Endothelial cell of umbilical vein (primary cell): ENCODE data around the gene KAZN. TPM values are rescaled to one million over a fixed set of nuclear protein-coding genes. Genes with fewer than 3 reads are reported as not detected.

Source experiments
- BruUV-seq: library from RNA; stranded (reverse); fragments of 400-500 nt; replicated peaks from 2 replicates; lab custom pipeline; 2021; lab: Mats Ljungman, UMichigan
- CTCF ChIA-PET: fragments of 300-600, 350-600 bp; sonication (Branson Sonifier 250); formaldehyde crosslinking; loops from one replicate; lab custom pipeline; 2021; ENCODE audit warnings: antibody characterized with exemption, inconsistent platforms; lab: Charles Lee
- POLR2A ChIA-PET: fragments of 300-600, 350-600 bp; sonication (Branson Sonifier 250); formaldehyde crosslinking; loops from one replicate; lab custom pipeline; 2021; ENCODE audit warnings: antibody characterized with exemption, inconsistent platforms; lab: Charles Lee
- DNase-seq: peaks from one replicate; pipeline ENCODE4 v3.0.0-alpha.2; 2011; ENCODE audit warnings: low read depth, low spot score
- FAIRE-seq: peaks from 2 replicates; lab custom pipeline; 2011; peaks lifted over from hg19 to GRCh38; lab: Jason Lieb, UNC
- H2AFZ ChIP-seq: 2 replicates; pipeline ENCODE4 v1.6.0; 2012; ENCODE audit warnings: low read depth, low read length, control low read depth, inconsistent platforms
- H3K27ac ChIP-seq: 2 replicates; pipeline ENCODE4 v1.5.1; 2011; ENCODE audit warnings: low read depth, mild to moderate bottlenecking, control low read depth, low read length, moderate library complexity; ENCODE audit not compliant: insufficient read depth
- H3K27me3 ChIP-seq, 2 experiments: 2 replicates each; pipeline versions ENCODE4 v1.6.0 to v1.6.1; 2011; ENCODE audit warnings: low read length in 2 of 2, mixed read lengths in 1 of 2; ENCODE audit not compliant: control insufficient read depth in 2 of 2, insufficient read depth in 2 of 2
- H3K36me3 ChIP-seq, 2 experiments: 2 replicates in 1 of 2; 3 replicates in 1 of 2; pipeline ENCODE4 v1.5.1; 2011; ENCODE audit warnings: low read length in 2 of 2, mild to moderate bottlenecking in 1 of 2, moderate library complexity in 1 of 2; ENCODE audit not compliant: control insufficient read depth in 2 of 2, insufficient read depth in 2 of 2; ENCODE audit errors: extremely low read depth in 1 of 2
- H3K4me1 ChIP-seq: 3 replicates; pipeline ENCODE4 v1.5.1; 2011; ENCODE audit warnings: mild to moderate bottlenecking, low read length; ENCODE audit not compliant: control insufficient read depth, insufficient read depth; ENCODE audit errors: extremely low read depth
- H3K4me2 ChIP-seq: 2 replicates; pipeline ENCODE4 v1.6.1; 2011; ENCODE audit warnings: low read length, control low read depth, mixed read lengths; ENCODE audit not compliant: insufficient read depth
- H3K4me3 ChIP-seq, 3 experiments: fragments of 200-600 bp in 1 of 3; sonication (generic), shearing (Covaris generic) in 1 of 3; replicated peaks in 1 of 3; 2 replicates each; pipeline ENCODE4 v1.5.1; 2011 to 2016; ENCODE audit warnings: control low read depth in 3 of 3, low read length in 3 of 3, mild to moderate bottlenecking in 2 of 3, inconsistent platforms in 1 of 3, low read depth in 1 of 3, moderate library complexity in 1 of 3; ENCODE audit not compliant: insufficient read depth in 1 of 3
- H3K79me2 ChIP-seq: 2 replicates; pipeline ENCODE4 v1.6.0; 2012; ENCODE audit warnings: low read length, inconsistent platforms; ENCODE audit not compliant: control insufficient read depth, insufficient read depth
- H3K9ac ChIP-seq: replicated peaks from 2 replicates; pipeline ENCODE3; 2011; ENCODE audit warnings: low read length, control low read depth; ENCODE audit not compliant: insufficient read depth; ENCODE audit errors: extremely low read depth
- H3K9me1 ChIP-seq: replicated peaks from 3 replicates; pipeline ENCODE4 v1.6.0; 2011; ENCODE audit warnings: mild to moderate bottlenecking, low read length; ENCODE audit not compliant: control insufficient read depth, insufficient read depth; ENCODE audit errors: extremely low read depth
- H3K9me3 ChIP-seq: replicated peaks from 2 replicates; pipeline ENCODE4 v1.5.1; 2012; ENCODE audit warnings: low read length, inconsistent platforms; ENCODE audit not compliant: control insufficient read depth, insufficient read depth
- H4K20me1 ChIP-seq: replicated peaks from 2 replicates; pipeline ENCODE3; 2011; ENCODE audit warnings: mild to moderate bottlenecking, low read length; ENCODE audit not compliant: control insufficient read depth, insufficient read depth; ENCODE audit errors: extremely low read depth
- EZH2 ChIP-seq: IDR thresholded peaks from 2 replicates; pipeline ENCODE4 v1.6.1; 2012; ENCODE audit warnings: borderline replicate concordance, low read depth, mild to moderate bottlenecking, moderate library complexity, low read length, inconsistent platforms; ENCODE audit not compliant: severe bottlenecking
- FOS ChIP-seq: IDR thresholded peaks from 2 replicates; pipeline ENCODE4 v1.6.1; 2011; ENCODE audit warnings: mild to moderate bottlenecking, low read length, moderate library complexity, borderline replicate concordance; ENCODE audit not compliant: insufficient read depth
- GATA2 ChIP-seq: IDR thresholded peaks from 2 replicates; pipeline ENCODE4 v1.7.0; 2011; ENCODE audit warnings: low read depth, mild to moderate bottlenecking, moderate library complexity, mixed read lengths, low read length; ENCODE audit not compliant: insufficient read length, insufficient read depth
- JUN ChIP-seq: IDR thresholded peaks from 2 replicates; pipeline ENCODE4 v1.6.1; 2011; ENCODE audit warnings: borderline replicate concordance, low read depth; ENCODE audit not compliant: insufficient read length, insufficient read depth
- MYC ChIP-seq: IDR thresholded peaks from one replicate; pipeline ENCODE4 v1.6.1; 2011; ENCODE audit warnings: mild to moderate bottlenecking, low read depth, low read length
- POLR2A ChIP-seq: IDR thresholded peaks from 2 replicates; pipeline ENCODE4 v1.6.1; 2012; ENCODE audit warnings: low read depth, mild to moderate bottlenecking, control low read depth, low read length
- POLR2AphosphoS5 ChIP-seq: IDR thresholded peaks from 2 replicates; pipeline ENCODE4 v1.6.1; 2012; ENCODE audit warnings: low read depth, mild to moderate bottlenecking, control low read depth, low read length, moderate library complexity; ENCODE audit not compliant: insufficient read depth
- dilution Hi-C: fragments of 300-500 bp; cut with MboI; formaldehyde crosslinking; loops from one replicate; pipeline ENCODE4 v1.15.0; 2019; ENCODE audit warnings: low sequenced_read_pairs; ENCODE audit not compliant: extremely low pct_ligation_motif_present
- intact Hi-C: fragments of 100-400 bp; cut with micrococcal nuclease; formaldehyde crosslinking; loops from one replicate; pipeline ENCODE4 v1.10.0; 2022
- polyA plus RNA-seq, 4 experiments: library from polyadenylated mRNA; depleted of rRNA in 3 of 4; stranded (reverse) in 3 of 4; unstranded in 1 of 4; fragments of >200 nt; gene quantifications; 2 replicates each; pipeline versions ENCODE4 v1.2.1 to v1.2.3, GENCODE V29; 2011 to 2012; ENCODE audit warnings: missing spikeins in 1 of 4
- total RNA-seq: library from RNA; stranded (reverse); gene quantifications from 2 replicates; pipeline ENCODE4 v1.2.3, GENCODE V29; 2021
- TF ChIP-seq, protein P1 (sequence below), 2 donors: IDR thresholded peaks; 1 replicate in 1 of 2; 2 replicates in 1 of 2; pipeline ENCODE4 v1.5.1; 2011; ENCODE audit warnings: low read length in 2 of 2, mild to moderate bottlenecking in 2 of 2, moderate library complexity in 2 of 2, control low read depth in 1 of 2, inconsistent platforms in 1 of 2, low read depth in 1 of 2; ENCODE audit not compliant: insufficient read depth in 1 of 2; ENCODE audit errors: extremely low read depth in 1 of 2
- TF ChIP-seq, protein P2 (sequence below): IDR thresholded peaks from 2 replicates; pipeline ENCODE4 v1.6.1; 2011; ENCODE audit not compliant: insufficient read depth, insufficient read length

The KAZN gene
- total and polyA plus RNA-seq, 2 donors (not counting 3 experiments of a cell fraction or from before 2014, with no cell fraction given) = 1.6 to 5.8 TPM

DNA sequence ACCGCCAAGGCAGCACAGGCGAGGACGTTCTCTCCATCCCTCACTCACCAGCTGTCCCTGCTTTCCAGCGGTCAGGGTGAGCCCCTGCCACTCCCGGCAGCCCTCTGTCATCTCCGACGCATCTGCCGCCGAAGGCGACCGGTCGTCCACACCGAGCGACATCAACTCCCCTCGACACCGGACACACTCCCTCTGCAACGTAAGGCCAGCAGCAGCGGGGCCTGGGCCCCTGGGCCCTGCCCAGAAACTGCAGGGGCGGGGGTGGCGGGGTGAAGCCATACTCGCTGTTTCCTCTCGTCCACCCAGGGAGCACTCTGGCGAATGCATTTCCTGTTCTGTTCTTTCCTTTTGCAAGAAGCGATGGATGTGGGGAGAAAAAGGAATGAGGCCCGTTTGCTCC is 461.6 kb downstream of the KAZN start:
- intact Hi-C loops = no loop called here
- FAIRE-seq (no peak), DNase-seq (no peak)
- no peaks in the 10 kb centered on the region for H4K20me1 ChIP-seq
- ChIA-PET CTCF (no interaction called here), POLR2A (no interaction called here)
- H3K9ac ChIP-seq = no peak overlapping the region
- no peak overlapping the region for H3K4me3 ChIP-seq
- BruUV-seq = no TSS peak
- dilution Hi-C loops = no loop called here
- no peak overlapping the region for H3K27ac ChIP-seq
- no peaks in the 10 kb centered on the region for H3K9me3 ChIP-seq
- no peaks in the 10 kb centered on the region for H3K27me3 ChIP-seq
- no peaks in the 10 kb centered on the region for H3K4me1 ChIP-seq
- H3K9me1 ChIP-seq = no peaks in the 10 kb centered on the region
- no peaks in the 10 kb centered on the region for H3K36me3 ChIP-seq
- TF ChIP-seq, protein P1, sequence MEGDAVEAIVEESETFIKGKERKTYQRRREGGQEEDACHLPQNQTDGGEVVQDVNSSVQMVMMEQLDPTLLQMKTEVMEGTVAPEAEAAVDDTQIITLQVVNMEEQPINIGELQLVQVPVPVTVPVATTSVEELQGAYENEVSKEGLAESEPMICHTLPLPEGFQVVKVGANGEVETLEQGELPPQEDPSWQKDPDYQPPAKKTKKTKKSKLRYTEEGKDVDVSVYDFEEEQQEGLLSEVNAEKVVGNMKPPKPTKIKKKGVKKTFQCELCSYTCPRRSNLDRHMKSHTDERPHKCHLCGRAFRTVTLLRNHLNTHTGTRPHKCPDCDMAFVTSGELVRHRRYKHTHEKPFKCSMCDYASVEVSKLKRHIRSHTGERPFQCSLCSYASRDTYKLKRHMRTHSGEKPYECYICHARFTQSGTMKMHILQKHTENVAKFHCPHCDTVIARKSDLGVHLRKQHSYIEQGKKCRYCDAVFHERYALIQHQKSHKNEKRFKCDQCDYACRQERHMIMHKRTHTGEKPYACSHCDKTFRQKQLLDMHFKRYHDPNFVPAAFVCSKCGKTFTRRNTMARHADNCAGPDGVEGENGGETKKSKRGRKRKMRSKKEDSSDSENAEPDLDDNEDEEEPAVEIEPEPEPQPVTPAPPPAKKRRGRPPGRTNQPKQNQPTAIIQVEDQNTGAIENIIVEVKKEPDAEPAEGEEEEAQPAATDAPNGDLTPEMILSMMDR (IDR thresholded peaks at IDR 0.05; ENCODE audit: extremely low read depth in 1 of 2, insufficient read depth in 1 of 2, low read depth in 1 of 2, low read length in 2 of 2) = no peak
- TF ChIP-seq FOS (no peak), JUN (no peak), POLR2AphosphoS5 (no peak), MYC (no peak), POLR2A (no peak), GATA2 (no peak), EZH2 (no peak)
- TF ChIP-seq, protein P2, sequence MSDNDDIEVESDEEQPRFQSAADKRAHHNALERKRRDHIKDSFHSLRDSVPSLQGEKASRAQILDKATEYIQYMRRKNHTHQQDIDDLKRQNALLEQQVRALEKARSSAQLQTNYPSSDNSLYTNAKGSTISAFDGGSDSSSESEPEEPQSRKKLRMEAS = no peak
- H2AFZ ChIP-seq = no peak overlapping the region
- H3K4me2 ChIP-seq = no peak overlapping the region
- no peaks in the 10 kb centered on the region for H3K79me2 ChIP-seq
